Measurements from ENCODE around the gene C1orf210. TPM values are rescaled to one million over a fixed set of nuclear protein-coding genes. Genes with fewer than 3 reads are reported as not detected.

Gene C1orf210
- total and polyA plus RNA-seq, 2 donors (not counting 1 experiment from before 2014, with no cell fraction given), result not detected

GRCh38 chr1:43306688-43307457 is 21.5 kb upstream of the C1orf210 start:
- H3K79me2 ChIP-seq (ENCODE audit: control insufficient read depth, insufficient read depth, low read length), result no peaks in the 10 kb centered on the region
- no peaks in the 10 kb centered on the region for H3K4me1 ChIP-seq (ENCODE audit: control insufficient read depth in 2 of 2, insufficient read depth in 2 of 2, low read length in 2 of 2)
- ChIA-PET CTCF (no interaction called here), POLR2A (no interaction called here)
- DNase-seq (no peak), ATAC-seq (ENCODE audit: low read depth) (no peak)
- Mint-ChIP-seq H3K9me3 (ENCODE audit: insufficient read depth) (no peaks in the 10 kb centered on the region), H3K27me3 (peaks cover 19% of the 10 kb centered on the region), H3K27ac (no peak overlapping the region), H3K4me1 (no peaks in the 10 kb centered on the region), H3K4me3 (no peak overlapping the region)
- no peaks in the 10 kb centered on the region for H3K36me3 ChIP-seq (replicated peaks in 1 of 2; ENCODE audit: control extremely low read depth in 1 of 2, control insufficient read depth in 1 of 2, extremely low read depth in 1 of 2, insufficient read depth in 2 of 2, low read length in 1 of 2)
- H3K27me3 ChIP-seq (replicated peaks in 1 of 4; ENCODE audit: control extremely low read depth in 1 of 4, control insufficient read depth in 3 of 4, insufficient read depth in 4 of 4, low read length in 3 of 4), result peaks cover 0 to 3% (median 0%) of the 10 kb centered on the region in 4 experiments
- no peak overlapping the region for H3K9ac ChIP-seq (ENCODE audit: low read length)
- intact Hi-C loops (cut with micrococcal nuclease), result no loop called here
- whole genome bisulfite sequencing (ENCODE audit: insufficient coverage), result 91% methylated on average over 14 of the region's 17 CpGs
- H3K4me3 ChIP-seq (ENCODE audit: control extremely low read depth in 1 of 5, extremely low read depth in 1 of 5, insufficient read depth in 1 of 5, low read depth in 2 of 5, low read length in 4 of 5), result no peak overlapping the region
- no peak overlapping the region for H3K4me2 ChIP-seq (replicated peaks; ENCODE audit: low read depth, low read length, poor library complexity, severe bottlenecking)
- H2AFZ ChIP-seq (ENCODE audit: insufficient read depth, low read depth, low read length, poor library complexity, severe bottlenecking), result no peak overlapping the region
- no peaks in the 10 kb centered on the region for H4K20me1 ChIP-seq (ENCODE audit: control insufficient read depth, insufficient read depth, low read length, poor library complexity, severe bottlenecking)
- H3K27ac ChIP-seq (ENCODE audit: low read length in 2 of 2), result no peak overlapping the region
- no peak for TF ChIP-seq CTCF (IDR thresholded peaks at IDR 0.05)
- no peak for TF ChIP-seq EZH2 (IDR thresholded peaks at IDR 0.05; ENCODE audit: borderline replicate concordance, insufficient read depth, low read depth, low read length, poor library complexity, severe bottlenecking)
- no peaks in the 10 kb centered on the region for H3K9me3 ChIP-seq (ENCODE audit: control extremely low read depth in 1 of 3, control insufficient read depth in 2 of 3, insufficient read depth in 1 of 3, low read length in 2 of 3)

GRCh38 chr1:43305926-43306687 is 20.7 kb upstream of the C1orf210 start:
- Histone ChIP-seq H2AFZ (ENCODE audit: insufficient read depth, low read depth, low read length, poor library complexity, severe bottlenecking) (no peak overlapping the region), H3K36me3 (replicated peaks in 1 of 2; ENCODE audit: control extremely low read depth in 1 of 2, control insufficient read depth in 1 of 2, extremely low read depth in 1 of 2, insufficient read depth in 2 of 2, low read length in 1 of 2) (no peaks in the 10 kb centered on the region), H3K9ac (ENCODE audit: low read length) (no peak overlapping the region), H3K27me3 (replicated peaks in 1 of 4; ENCODE audit: control extremely low read depth in 1 of 4, control insufficient read depth in 3 of 4, insufficient read depth in 4 of 4, low read length in 3 of 4) (peaks cover 0 to 3% (median 0%) of the 10 kb centered on the region in 4 experiments), H4K20me1 (ENCODE audit: control insufficient read depth, insufficient read depth, low read length, poor library complexity, severe bottlenecking) (no peaks in the 10 kb centered on the region), H3K4me3 (ENCODE audit: control extremely low read depth in 1 of 5, extremely low read depth in 1 of 5, insufficient read depth in 1 of 5, low read depth in 2 of 5, low read length in 4 of 5) (no peak overlapping the region), H3K27ac (ENCODE audit: low read length in 2 of 2) (no peak overlapping the region), H3K9me3 (ENCODE audit: control extremely low read depth in 1 of 3, control insufficient read depth in 2 of 3, insufficient read depth in 1 of 3, low read length in 2 of 3) (no peaks in the 10 kb centered on the region), H3K4me1 (ENCODE audit: control insufficient read depth in 2 of 2, insufficient read depth in 2 of 2, low read length in 2 of 2) (no peaks in the 10 kb centered on the region), H3K79me2 (ENCODE audit: control insufficient read depth, insufficient read depth, low read length) (no peaks in the 10 kb centered on the region), H3K4me2 (replicated peaks; ENCODE audit: low read depth, low read length, poor library complexity, severe bottlenecking) (no peak overlapping the region)
- no peak for ATAC-seq (ENCODE audit: low read depth)
- intact Hi-C loops (cut with micrococcal nuclease), result no loop called here
- no peak for DNase-seq
- peaks cover 19% of the 10 kb centered on the region for H3K27me3 Mint-ChIP-seq
- ChIA-PET POLR2A (no interaction called here), CTCF (no interaction called here)
- no peaks in the 10 kb centered on the region for H3K9me3 Mint-ChIP-seq (ENCODE audit: insufficient read depth)
- H3K4me3 Mint-ChIP-seq, result no peak overlapping the region
- 88% methylated on average over 6 of the region's 6 CpGs for WGBS (ENCODE audit: insufficient coverage)
- no peaks in the 10 kb centered on the region for H3K4me1 Mint-ChIP-seq
- TF ChIP-seq CTCF (IDR thresholded peaks at IDR 0.05) (no peak), EZH2 (IDR thresholded peaks at IDR 0.05; ENCODE audit: borderline replicate concordance, insufficient read depth, low read depth, low read length, poor library complexity, severe bottlenecking) (no peak)
- no peak overlapping the region for H3K27ac Mint-ChIP-seq
